K562 (cell line): ENCODE measurements around the gene MTFR2. TPM values are rescaled to one million over a fixed set of nuclear protein-coding genes. Genes with fewer than 3 reads are reported as not detected.

Source experiments
- ARID1B ChIP-seq: fragments of 450-650 bp; IDR thresholded peaks from 2 replicates; pipeline ENCODE4 v1.6.1; 2016; ENCODE audit warnings: antibody characterized with exemption, mild to moderate bottlenecking, inconsistent platforms
- ATF7 ChIP-seq: fragments of 450-650 bp; IDR thresholded peaks from 2 replicates; pipeline ENCODE4 v1.7.1; 2014; ENCODE audit warnings: mild to moderate bottlenecking, moderate library complexity
- DPF2 ChIP-seq: fragments of 450-650 bp; IDR thresholded peaks from 2 replicates; pipeline ENCODE4 v1.6.1; 2016
- EWSR1 ChIP-seq: fragments of 450-650 bp; IDR thresholded peaks from 2 replicates; pipeline ENCODE4 v1.6.1; 2018; ENCODE audit warnings: borderline replicate concordance, mild to moderate bottlenecking, low read depth, moderate library complexity; ENCODE audit not compliant: partially characterized antibody
- LARP7 ChIP-seq: fragments of 450-650 bp; IDR thresholded peaks from 2 replicates; pipeline ENCODE4 v1.6.1; 2016
- MCM3 ChIP-seq: fragments of 450-650 bp; IDR thresholded peaks from 2 replicates; pipeline ENCODE4 v1.6.1; 2016
- MEIS2 ChIP-seq: fragments of 450-650 bp; IDR thresholded peaks from 2 replicates; pipeline ENCODE4 v1.6.1; 2014; ENCODE audit warnings: mild to moderate bottlenecking; ENCODE audit not compliant: partially characterized antibody
- MYNN ChIP-seq, 2 experiments: sonication (generic); formaldehyde crosslinking in 1 of 2; IDR thresholded peaks; 2 replicates each; pipeline versions ENCODE4 v1.5.0 to v1.6.1; 2016 to 2020; ENCODE audit warnings: antibody characterized with exemption in 1 of 2, missing genetic modification reagents in 1 of 2
- NCOA2 ChIP-seq, 2 experiments: fragments of 450-650 bp; IDR thresholded peaks; 2 replicates each; pipeline ENCODE4 v1.6.1; 2018; ENCODE audit warnings: mild to moderate bottlenecking in 2 of 2, moderate library complexity in 1 of 2; ENCODE audit not compliant: partially characterized antibody in 2 of 2
- PTBP1 ChIP-seq: fragments of 200-400 bp; formaldehyde crosslinking; IDR thresholded peaks from 2 replicates; pipeline ENCODE4 v1.6.1; 2017; ENCODE audit warnings: low read depth, low read length
- TBL1XR1 ChIP-seq, 2 experiments: IDR thresholded peaks; 2 replicates each; pipeline ENCODE4 v1.6.1; 2012; ENCODE audit warnings: improper control_type of control experiment in 2 of 2, low read length in 2 of 2, mild to moderate bottlenecking in 1 of 2
- WHSC1 ChIP-seq: IDR thresholded peaks from one replicate; pipeline ENCODE4 v1.6.1; 2012; ENCODE audit warnings: low read length, control low read depth, inconsistent platforms
- ZBTB17 ChIP-seq: fragments of 450-650 bp; formaldehyde crosslinking; IDR thresholded peaks from 2 replicates; pipeline ENCODE4 v1.4.0; 2020; ENCODE audit warnings: mild to moderate bottlenecking
- ZFX ChIP-seq: sonication (generic); formaldehyde crosslinking; IDR thresholded peaks from 2 replicates; pipeline ENCODE4 v1.8.0; 2022; ENCODE audit warnings: mild to moderate bottlenecking, missing genetic modification reagents, moderate library complexity
- ZNF282 ChIP-seq: sonication (generic); formaldehyde crosslinking; IDR thresholded peaks from 2 replicates; pipeline ENCODE4 v1.8.1; 2023; ENCODE audit warnings: missing genetic modification reagents
- ZNF644 ChIP-seq: fragments of 200-800 bp; sonication (Bioruptor generic); IDR thresholded peaks from 2 replicates; pipeline ENCODE4 v1.6.1; 2016; ENCODE audit warnings: low read depth, missing genetic modification characterization, missing compliant biosample characterization
- polyA plus RNA-seq, 8 experiments: library from polyadenylated mRNA; depleted of rRNA in 4 of 8; stranded (reverse) in 5 of 8; unstranded in 3 of 8; fragments of >200 nt; fragmentation: Nextera tagmentation in 2 of 8; fragmentation: Illumina TruSeq in 1 of 8; extraction: Ambion mirVana in 2 of 8; extraction: Trizol in 1 of 8; gene quantifications; 2 replicates each; pipeline versions ENCODE4 v1.2.1 to v1.2.3, GENCODE V29; 2011 to 2014; ENCODE audit warnings: inconsistent platforms in 1 of 8, missing spikeins in 1 of 8
- total RNA-seq, 7 experiments: library from RNA; depleted of rRNA in 6 of 7; stranded (reverse); fragments of >200 nt in 6 of 7; fragmentation: Illumina TruSeq in 2 of 7; extraction: Trizol in 2 of 7; gene quantifications; 2 replicates each; pipeline versions ENCODE4 v1.2.1 to v1.2.3, GENCODE V29; 2011 to 2021; ENCODE audit warnings: low replicate concordance in 1 of 7
- TF ChIP-seq, protein P1 (sequence below): fragments of 450-650 bp; IDR thresholded peaks from 2 replicates; pipeline ENCODE4 v1.6.1; 2016; ENCODE audit warnings: mild to moderate bottlenecking, moderate library complexity
- TF ChIP-seq, protein P2 (sequence below): IDR thresholded peaks from 2 replicates; pipeline ENCODE4 v1.6.1; 2014; ENCODE audit warnings: antibody characterized with exemption

MTFR2 gene
- total and polyA plus RNA-seq, 9 of the 15 experiments (the other 6 are each of a cell fraction or from before 2014, with no cell fraction given), result 10.1 to 63.3 (median 45.9) TPM

DNA sequence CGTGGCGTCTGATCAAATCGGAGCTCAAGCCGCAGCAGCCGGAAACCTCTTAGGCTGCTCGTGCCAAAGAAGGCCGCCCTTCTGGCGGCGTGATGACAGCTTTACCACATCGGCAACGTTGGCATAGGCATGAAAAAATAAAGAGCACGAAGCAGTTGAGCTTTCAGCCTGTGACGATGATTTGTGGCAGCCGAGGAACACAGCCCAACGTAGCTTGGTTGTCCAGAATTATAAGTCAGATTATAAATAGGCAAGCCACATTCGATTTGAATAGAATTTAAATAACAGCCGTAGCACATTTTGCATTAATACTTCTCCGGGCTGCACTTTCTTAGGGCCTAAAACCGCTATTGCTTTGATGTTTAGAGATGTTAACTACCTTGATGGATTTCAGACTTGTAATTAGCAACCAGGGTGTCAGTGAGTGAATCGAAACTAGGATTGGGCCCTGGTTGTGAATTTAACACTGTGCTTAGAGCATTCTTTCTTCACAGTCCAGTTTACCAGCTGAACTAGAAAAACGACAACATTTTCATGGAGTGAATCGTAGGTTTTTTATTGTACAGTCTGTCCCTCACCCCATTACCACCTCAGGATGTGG is 40.4 kb upstream of the MTFR2 start (continued):
- TF ChIP-seq, protein P1, sequence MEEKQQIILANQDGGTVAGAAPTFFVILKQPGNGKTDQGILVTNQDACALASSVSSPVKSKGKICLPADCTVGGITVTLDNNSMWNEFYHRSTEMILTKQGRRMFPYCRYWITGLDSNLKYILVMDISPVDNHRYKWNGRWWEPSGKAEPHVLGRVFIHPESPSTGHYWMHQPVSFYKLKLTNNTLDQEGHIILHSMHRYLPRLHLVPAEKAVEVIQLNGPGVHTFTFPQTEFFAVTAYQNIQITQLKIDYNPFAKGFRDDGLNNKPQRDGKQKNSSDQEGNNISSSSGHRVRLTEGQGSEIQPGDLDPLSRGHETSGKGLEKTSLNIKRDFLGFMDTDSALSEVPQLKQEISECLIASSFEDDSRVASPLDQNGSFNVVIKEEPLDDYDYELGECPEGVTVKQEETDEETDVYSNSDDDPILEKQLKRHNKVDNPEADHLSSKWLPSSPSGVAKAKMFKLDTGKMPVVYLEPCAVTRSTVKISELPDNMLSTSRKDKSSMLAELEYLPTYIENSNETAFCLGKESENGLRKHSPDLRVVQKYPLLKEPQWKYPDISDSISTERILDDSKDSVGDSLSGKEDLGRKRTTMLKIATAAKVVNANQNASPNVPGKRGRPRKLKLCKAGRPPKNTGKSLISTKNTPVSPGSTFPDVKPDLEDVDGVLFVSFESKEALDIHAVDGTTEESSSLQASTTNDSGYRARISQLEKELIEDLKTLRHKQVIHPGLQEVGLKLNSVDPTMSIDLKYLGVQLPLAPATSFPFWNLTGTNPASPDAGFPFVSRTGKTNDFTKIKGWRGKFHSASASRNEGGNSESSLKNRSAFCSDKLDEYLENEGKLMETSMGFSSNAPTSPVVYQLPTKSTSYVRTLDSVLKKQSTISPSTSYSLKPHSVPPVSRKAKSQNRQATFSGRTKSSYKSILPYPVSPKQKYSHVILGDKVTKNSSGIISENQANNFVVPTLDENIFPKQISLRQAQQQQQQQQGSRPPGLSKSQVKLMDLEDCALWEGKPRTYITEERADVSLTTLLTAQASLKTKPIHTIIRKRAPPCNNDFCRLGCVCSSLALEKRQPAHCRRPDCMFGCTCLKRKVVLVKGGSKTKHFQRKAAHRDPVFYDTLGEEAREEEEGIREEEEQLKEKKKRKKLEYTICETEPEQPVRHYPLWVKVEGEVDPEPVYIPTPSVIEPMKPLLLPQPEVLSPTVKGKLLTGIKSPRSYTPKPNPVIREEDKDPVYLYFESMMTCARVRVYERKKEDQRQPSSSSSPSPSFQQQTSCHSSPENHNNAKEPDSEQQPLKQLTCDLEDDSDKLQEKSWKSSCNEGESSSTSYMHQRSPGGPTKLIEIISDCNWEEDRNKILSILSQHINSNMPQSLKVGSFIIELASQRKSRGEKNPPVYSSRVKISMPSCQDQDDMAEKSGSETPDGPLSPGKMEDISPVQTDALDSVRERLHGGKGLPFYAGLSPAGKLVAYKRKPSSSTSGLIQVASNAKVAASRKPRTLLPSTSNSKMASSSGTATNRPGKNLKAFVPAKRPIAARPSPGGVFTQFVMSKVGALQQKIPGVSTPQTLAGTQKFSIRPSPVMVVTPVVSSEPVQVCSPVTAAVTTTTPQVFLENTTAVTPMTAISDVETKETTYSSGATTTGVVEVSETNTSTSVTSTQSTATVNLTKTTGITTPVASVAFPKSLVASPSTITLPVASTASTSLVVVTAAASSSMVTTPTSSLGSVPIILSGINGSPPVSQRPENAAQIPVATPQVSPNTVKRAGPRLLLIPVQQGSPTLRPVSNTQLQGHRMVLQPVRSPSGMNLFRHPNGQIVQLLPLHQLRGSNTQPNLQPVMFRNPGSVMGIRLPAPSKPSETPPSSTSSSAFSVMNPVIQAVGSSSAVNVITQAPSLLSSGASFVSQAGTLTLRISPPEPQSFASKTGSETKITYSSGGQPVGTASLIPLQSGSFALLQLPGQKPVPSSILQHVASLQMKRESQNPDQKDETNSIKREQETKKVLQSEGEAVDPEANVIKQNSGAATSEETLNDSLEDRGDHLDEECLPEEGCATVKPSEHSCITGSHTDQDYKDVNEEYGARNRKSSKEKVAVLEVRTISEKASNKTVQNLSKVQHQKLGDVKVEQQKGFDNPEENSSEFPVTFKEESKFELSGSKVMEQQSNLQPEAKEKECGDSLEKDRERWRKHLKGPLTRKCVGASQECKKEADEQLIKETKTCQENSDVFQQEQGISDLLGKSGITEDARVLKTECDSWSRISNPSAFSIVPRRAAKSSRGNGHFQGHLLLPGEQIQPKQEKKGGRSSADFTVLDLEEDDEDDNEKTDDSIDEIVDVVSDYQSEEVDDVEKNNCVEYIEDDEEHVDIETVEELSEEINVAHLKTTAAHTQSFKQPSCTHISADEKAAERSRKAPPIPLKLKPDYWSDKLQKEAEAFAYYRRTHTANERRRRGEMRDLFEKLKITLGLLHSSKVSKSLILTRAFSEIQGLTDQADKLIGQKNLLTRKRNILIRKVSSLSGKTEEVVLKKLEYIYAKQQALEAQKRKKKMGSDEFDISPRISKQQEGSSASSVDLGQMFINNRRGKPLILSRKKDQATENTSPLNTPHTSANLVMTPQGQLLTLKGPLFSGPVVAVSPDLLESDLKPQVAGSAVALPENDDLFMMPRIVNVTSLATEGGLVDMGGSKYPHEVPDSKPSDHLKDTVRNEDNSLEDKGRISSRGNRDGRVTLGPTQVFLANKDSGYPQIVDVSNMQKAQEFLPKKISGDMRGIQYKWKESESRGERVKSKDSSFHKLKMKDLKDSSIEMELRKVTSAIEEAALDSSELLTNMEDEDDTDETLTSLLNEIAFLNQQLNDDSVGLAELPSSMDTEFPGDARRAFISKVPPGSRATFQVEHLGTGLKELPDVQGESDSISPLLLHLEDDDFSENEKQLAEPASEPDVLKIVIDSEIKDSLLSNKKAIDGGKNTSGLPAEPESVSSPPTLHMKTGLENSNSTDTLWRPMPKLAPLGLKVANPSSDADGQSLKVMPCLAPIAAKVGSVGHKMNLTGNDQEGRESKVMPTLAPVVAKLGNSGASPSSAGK, result peak; percentile 94
- TF ChIP-seq MCM3, result no peak
- TF ChIP-seq ARID1B, result 0 out of 2 replicates have a peak, but pooled peaks have one; percentile 49
- TF ChIP-seq NCOA2 (IDR thresholded peaks at IDR 0.05; ENCODE audit: partially characterized antibody in 2 of 2), result no peak
- TF ChIP-seq MYNN (IDR thresholded peaks at IDR 0.05), result peak; percentile 57; the same call in 1 of the 2 replicates
- no peak for TF ChIP-seq MYNN (CRISPR knock-in tag; IDR thresholded peaks at IDR 0.05)
- TF ChIP-seq ZBTB17 (CRISPR knock-in tag), result peak; percentile 15; the same call in 1 of the 2 replicates
- no peak for TF ChIP-seq LARP7
- peak in 1 of 2 experiments; percentile 45; a peak in 2 of 4 replicates for TF ChIP-seq TBL1XR1 (IDR thresholded peaks at IDR 0.05; ENCODE audit: low read length in 2 of 2)
- TF ChIP-seq ATF7, result no peak
- no peak for TF ChIP-seq PTBP1
- peak; percentile 89 for TF ChIP-seq MEIS2
- TF ChIP-seq DPF2, result peak; percentile 52; the same call in 1 of the 2 replicates
- TF ChIP-seq, protein P2, sequence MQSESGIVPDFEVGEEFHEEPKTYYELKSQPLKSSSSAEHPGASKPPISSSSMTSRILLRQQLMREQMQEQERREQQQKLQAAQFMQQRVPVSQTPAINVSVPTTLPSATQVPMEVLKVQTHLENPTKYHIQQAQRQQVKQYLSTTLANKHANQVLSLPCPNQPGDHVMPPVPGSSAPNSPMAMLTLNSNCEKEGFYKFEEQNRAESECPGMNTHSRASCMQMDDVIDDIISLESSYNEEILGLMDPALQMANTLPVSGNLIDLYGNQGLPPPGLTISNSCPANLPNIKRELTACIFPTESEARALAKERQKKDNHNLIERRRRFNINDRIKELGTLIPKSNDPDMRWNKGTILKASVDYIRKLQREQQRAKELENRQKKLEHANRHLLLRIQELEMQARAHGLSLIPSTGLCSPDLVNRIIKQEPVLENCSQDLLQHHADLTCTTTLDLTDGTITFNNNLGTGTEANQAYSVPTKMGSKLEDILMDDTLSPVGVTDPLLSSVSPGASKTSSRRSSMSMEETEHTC, result no peak
- TF ChIP-seq ZNF644 (tag), result peak; percentile 74; the same call in 1 of the 2 replicates
- TF ChIP-seq ZFX (CRISPR knock-in tag), result peak; percentile 57
- TF ChIP-seq EWSR1, result no peak
- no peak for TF ChIP-seq ZNF282 (CRISPR knock-in tag)
- no peak for TF ChIP-seq WHSC1
